Stimulated activated CD4-positive, alpha-beta T cell treated with anti-CD3 and anti-CD28 coated beads, Interleukin-12 subunit alpha, Interleukin-12 subunit beta, amount 100 ng/mL, for 24 hours (primary cell): ENCODE measurements around the gene KCNN3.

Source experiments
- DNase-seq, 2 experiments: peaks; one replicate each; pipeline ENCODE4 v3.0.0-alpha.2; 2020; ENCODE audit warnings: low read depth in 2 of 2

KCNN3 gene

GRCh38 chr1:154661110-154661509 lies 209.0 kb downstream of the KCNN3 start:
- DNase-seq = no peak

- DNase-seq = no peak
Observed at GRCh38 chr1:154659823-154660592, 210.1 kb downstream of the KCNN3 start.

GRCh38 chr1:154657556-154657955 lies 212.5 kb downstream of the KCNN3 start:
- DNase-seq = no peak

DNA sequence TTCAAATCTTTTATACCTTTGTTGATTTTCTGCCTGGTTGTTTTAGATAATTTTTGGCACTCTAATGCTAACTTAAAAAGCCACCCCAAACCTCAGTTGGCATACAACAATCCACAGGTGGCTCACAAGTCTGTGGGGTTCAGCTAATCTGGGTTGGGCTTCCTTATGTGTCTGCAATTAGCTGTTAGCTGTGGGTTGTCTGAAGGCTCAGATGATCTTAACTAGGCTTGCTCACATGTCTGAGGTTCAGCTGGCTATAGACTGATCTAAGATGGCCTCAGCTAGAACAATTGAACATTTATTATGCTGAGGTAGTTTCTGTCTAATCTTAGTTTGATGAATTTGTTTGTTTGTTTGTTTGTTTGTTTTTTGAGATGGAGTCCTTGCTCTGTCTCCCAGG lies 217.2 kb downstream of the KCNN3 start:
- no peak for DNase-seq
